ENCODE measurements around the gene ADAMTS9.

Gene ADAMTS9

DNA sequence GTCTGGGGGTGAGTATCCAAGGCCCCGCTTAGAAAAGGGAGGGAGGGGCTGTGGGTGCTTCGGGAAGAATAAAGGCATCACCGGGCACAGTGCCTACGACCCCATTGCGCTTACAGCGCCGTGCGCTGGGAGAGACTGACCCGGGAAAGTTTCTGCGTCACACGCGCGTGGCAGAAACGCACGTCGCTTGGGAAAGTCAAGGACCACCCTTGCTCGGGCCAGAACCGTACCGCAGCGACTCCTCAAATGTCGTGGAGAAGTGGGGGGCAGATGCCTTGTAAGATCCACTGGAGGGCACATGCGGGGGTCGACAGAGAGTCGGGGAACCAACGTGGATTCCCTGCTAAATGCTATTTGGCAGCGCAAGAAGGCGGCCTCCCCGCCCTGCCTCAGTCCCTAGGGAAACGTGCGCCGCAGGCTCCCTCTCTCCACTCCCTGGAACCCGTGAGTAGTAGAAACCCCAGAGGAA, 2.4 kb downstream of the ADAMTS9 start:
- DNase-seq (ENCODE audit: low read depth) = no peak

DNA sequence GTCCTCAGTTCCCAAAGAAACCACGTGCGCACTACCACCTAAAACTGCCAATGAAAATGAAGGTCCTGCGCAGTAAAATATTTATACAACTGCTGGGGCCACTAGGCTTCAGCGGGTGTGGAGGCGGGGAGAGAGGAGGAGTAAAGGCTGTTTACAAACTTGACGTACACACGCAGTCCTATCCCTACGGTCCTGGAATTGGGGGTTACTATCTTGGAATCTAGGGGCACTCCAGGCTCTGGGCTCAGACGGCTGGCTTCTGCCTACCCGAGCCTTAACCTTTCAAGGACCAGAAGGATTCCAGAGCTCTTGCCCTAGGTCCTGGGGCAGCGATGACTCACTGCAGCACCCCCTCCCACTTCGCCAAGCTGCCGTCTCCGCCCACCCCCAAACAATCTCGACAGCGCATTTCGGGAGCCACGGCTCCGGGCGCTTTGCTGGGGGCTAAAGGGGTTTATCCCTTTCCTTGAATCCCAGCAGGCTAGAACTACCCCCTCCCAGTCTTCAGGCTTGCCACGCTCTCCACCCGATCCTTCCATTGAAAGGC, 3.0 kb downstream of the ADAMTS9 start:
- DNase-seq (ENCODE audit: low read depth) = no peak

DNA sequence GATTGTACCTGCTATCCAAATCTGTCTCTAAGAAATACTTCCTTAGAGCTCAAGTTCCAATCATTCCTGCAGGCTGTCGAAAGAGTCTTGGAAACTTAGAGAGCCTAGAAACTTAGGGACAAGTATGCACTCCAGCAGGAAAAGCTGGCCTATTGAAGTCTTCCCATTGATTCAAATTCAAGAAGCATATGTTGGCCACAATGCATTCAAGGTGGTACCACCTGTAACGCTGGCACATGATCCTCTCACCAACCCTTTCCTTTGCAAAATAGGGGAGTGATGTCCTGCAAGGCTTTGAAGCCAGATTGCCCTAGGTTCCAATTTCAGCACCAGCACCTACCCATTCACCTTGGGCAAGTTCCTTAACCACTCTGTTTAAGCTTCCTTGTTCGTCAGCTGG, 6.0 kb downstream of the ADAMTS9 start:
- DNase-seq (ENCODE audit: low read depth) = no peak

DNA sequence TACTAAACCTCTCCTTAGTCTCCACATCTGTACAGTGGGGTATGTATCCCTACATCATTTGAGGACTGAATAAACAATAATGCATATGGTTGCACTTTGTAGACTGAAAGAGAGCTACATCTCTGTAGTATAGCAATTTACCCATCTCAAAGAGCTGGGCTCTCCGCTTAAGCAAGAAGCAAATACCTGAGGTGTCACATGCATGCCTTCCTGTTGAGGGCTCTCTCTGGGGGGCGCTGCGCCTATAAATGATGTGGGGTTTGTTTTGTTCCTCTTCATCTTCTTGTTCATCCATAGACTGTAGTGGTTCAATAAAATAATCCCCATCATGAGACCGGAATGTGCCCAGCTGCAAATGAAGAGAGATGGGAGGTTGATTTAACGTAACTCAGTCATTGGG, 6.8 kb downstream of the ADAMTS9 start:
- DNase-seq (ENCODE audit: low read depth) = no peak

DNA sequence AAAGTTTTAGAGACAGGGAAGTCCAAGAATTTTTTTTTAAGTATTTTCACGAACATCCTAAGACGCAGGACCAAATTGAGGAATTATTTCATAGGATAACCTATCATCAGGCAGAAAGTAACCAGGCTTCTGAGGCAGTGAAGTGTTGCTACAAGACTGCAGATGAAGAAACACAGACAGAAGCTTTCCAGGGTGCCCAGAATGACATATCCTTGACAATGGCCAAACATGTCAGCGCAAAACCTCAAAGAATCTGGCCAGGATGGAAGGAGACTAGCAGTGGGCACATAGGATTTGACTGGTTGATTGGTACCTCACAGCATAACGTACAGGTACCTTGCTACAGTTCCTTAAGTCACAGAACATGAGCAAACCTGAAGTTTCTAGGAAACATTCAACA, 7.5 kb downstream of the ADAMTS9 start:
- DNase-seq (ENCODE audit: low read depth) = no peak

DNA sequence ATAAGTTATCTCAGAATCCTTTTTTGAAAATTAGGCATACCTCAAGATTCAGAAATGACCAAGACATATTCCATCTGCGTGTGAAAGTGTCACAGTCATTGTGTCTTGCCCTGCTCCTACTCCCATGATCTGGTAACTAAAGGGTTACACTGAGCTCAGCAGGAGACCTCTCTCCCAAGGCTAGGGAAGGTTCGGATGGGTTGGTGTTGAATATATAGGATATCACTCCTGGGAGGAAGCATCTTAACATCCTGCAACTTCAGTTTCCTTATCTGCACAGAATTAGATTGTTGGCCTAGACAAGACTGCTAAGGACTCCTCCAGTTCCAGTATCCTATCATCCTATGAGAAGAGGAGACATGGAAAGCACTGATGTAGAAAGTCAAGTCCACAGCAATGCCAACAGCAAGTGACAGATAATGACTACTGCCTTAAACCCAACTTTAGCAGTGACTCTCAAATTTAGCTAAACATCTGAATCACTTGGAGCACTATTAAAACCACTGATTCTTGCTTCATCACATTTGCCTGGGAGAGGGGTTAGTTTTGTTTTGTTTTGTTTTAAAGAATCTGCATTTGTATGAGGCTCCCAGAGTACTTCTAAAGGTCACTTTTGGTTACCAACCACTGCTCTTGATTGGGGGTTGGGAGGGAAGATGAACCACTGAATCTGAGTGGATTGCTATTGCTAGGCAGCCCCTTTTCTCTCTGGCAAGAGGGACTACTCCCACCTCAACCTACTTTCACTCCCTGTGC, 9.7 kb downstream of the ADAMTS9 start:
- no peak for DNase-seq (ENCODE audit: low read depth)

DNA sequence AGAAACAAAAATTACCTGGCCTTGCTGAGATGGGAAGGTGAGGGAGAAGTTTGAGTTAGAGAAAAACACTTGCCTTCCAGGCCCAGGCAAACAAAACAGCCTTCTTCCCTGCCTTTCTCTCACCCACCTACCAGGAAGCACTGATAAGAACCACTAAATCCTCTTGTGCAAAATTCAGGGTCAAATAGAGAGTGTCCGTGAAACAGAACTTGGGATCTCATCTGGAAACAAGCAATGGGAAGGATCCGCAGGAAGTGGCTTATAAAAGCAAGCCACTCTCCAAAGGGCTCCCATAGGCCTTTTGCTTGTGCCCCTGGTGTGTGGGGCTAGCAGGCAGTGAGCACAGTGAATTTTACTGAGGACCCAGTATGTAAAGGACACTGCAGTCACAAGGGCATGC, 11.0 kb downstream of the ADAMTS9 start:
- no peak for DNase-seq (ENCODE audit: low read depth)

DNA sequence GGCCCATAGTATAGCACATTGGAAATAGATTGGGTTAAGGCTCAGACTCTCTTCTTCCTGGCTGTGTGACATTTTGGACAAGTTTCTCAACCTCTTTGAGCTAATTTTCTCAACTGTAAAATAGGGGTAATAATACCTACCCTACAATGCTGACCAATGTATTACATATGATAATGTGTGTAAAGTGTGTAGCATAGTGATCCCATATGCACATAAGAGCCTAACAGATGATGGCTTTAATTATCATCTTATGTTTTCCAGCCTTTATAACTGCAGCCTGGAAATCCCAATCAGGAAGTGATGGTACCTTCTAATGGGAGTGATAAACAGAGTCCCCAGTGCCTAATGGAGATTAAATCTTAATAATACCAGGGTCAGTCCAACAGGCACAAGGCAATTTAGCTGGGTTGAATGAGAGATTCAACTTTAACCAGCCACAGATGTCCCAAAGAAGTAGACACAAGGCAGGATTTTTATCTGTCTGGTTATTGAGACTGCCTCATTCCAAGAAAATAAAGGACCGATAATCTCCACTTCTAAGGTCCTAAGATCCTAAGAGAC, 12.0 kb downstream of the ADAMTS9 start:
- DNase-seq (ENCODE audit: low read depth) = no peak

DNA sequence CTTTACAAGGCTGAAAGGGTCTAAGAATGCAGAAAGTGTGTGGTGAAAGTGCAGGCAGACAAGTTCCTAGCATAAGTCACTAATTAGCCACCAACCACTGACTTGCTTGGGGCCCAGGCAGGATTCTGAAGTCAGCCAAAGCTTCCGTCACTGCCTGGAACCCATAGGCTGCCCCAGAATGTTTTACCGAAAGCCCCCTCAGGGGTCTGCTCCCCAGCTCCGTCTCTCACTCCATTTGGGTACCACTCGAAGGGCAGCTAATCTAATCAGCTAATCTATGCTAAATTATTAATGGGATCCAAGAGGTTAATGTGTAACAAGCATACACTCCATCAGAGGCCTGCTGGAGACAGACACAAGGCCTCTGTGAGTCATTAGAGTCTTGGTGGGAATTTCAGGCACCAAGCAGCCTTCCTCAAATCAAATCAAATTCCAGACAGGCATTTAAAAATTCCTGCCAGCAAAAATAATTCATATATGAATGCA, 13.2 kb downstream of the ADAMTS9 start:
- no peak for DNase-seq (ENCODE audit: low read depth)

DNA sequence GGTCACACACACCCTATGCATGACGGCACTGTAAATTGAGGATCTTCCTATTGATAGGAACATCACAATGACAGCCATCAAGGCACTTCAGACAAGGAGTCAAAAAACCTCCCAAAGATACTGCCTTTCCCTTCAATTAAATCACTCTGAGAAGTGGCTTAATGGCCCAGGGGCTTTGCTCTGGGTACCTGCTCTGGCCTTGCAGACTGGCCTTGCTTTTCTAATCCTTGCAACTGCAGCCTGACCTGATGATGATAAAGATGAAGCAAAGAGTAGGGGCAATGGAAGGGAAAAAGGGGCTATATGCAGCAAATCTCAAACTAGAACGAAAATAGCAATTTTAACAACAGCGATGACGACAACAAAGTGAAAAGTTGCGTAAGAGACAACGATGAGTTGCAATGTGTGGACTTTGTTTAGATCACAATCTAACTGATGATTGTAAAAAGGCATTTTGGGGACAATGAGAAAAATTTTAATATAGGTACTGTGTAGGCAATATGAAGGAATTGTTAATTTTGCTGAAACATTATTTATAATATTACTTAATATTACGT, 14.6 kb downstream of the ADAMTS9 start:
- no peak for DNase-seq (ENCODE audit: low read depth)

DNA sequence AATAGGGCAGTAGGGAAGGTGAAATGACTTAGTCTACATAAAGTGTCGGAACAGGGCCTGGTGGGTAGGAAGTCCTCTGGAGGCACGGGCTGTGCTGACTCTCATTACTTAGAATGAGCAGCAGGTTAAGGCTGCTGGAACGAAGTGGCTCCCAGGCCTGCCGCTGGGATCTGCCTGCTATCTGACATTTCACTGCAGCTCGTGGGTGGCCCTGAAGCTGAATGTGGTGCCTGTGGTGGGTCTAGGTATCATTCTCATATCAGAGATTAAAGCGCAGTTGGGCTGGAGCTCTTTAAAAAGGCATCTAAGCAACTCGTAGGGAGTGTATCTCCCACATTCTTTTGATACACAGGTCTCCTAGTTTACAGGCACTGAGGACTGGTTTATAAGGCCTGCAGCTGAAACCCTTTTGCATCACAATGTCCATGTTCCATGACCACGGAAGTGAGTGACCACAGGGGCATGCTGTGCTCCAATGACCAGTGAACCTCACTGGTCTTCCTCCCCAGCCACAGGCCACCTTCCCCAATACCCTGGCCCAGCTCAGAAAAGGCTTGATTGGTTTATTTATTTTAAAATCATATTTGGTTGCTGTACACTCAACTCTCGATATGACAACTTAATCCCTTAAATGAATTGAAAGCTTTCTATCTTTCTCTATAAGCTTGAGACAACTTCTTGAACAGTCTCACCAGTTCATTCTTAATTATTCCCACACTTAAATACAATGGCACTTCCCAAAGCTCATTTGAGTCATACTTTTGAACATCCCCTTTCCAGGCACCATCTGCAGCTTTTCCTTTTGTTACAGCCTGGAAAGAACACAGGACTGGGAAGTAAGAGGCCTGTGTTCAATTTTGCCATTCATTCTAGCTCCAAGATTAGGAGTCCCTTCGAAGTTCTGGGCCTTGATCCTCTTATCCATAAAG, 19.0 kb downstream of the ADAMTS9 start:
- DNase-seq (ENCODE audit: low read depth) = no peak

DNA sequence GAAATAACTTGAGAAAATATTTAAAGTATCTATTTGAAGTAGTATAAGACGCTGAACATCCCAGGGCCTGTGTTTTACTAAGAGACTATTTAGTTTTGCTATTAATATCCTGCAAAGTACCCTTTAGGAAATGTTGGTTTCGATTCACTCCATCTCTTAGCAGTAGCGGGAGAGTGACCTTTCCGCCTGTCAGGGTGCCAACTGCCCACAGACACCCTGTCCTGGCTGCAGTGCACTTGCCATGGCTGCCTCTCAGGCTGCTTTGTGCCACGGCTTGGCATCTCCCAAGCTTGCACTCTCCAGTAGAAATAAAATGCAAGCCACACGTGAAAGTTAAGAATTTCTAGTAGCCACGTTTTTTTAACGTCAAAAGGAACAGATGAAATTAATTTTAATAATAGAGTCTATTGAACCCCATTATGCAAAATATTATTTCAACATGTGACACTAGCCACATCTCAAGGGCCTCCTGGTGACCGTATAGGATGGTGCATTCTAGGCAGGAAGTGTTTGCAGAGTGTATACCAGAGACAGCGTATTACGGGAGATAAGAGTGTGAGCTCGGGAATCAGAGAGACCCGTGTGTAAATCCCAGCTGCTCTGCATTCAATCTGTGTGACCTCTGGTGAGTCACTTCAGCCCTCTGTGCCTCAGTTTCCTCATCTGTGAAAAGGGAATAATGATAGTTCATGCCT, 19.8 kb downstream of the ADAMTS9 start:
- DNase-seq (ENCODE audit: low read depth) = no peak

DNA sequence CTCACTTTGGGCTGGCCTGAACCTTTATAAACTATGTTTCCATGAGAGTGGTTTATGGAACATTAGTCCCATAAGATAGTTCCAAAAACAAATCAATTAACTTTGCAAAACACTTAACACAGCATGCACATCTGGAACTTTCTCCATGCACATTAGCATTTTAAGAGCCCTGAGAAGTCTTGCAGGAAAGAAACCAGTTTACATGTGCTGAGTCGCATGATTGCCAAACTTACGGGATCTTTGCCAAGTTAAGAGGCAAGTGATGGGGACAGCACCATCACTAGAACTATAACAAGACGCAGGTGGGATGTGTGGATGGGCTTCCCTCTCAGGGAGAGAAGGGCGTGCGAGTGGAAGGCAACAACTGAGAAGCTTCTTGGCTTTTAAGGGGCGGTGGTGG, 20.7 kb downstream of the ADAMTS9 start:
- DNase-seq (ENCODE audit: low read depth) = no peak

DNA sequence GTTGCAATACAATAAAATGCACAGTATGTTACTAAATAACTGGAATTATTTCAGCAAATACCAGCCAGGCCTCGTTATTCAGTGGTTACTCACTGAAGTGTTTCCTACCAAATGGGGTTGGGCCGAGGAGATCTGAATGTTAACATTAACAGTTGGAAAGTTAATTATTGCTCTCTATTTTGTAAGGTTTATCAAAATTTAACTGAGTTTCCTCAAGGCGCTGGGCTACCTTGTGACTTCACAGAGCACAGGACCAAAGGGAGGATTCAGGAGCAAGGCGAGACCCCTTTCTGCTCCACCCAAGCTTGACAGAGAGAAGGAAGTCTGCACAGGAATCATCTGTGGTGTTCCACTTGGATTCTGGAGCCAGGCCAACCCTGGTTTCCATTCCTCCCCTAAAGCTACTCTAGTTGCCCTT, 21.6 kb downstream of the ADAMTS9 start:
- no peak for DNase-seq (ENCODE audit: low read depth)

DNA sequence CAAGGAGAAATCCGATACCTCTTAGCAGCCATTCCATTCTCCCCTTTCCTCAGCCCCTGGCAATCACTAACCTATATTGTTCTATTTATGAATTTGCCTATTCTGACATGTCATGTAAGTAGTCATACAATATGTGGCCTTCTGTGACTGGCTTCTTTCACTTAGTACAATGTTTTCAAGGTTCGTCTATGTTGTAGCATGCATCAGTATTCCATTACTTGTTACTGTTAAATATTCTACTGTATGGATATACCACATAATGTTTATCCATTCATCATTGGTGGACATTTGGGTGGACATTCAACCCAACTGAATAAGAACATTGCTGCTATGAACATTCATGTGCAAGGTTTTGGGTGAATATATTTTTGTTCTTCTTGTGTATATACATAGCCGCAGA, 23.4 kb downstream of the ADAMTS9 start:
- DNase-seq (ENCODE audit: low read depth) = no peak

DNA sequence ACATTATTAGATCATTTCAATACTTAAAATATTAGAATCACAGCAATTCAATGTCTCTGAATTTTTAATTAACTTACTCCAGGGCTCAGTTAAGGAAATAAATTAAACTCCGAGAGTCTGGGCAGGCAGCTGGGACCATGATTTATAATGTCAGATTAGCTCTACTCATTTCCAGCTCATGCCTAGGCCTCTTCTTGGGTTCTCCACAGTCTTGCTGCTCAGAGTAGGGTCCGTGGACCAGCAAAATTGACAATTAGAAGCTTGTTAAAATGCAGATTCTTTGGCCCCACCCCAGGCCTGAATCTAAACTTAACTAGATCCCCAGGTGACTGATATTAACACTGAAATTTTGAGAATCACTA, 28.2 kb downstream of the ADAMTS9 start:
- DNase-seq (ENCODE audit: low read depth) = no peak

DNA sequence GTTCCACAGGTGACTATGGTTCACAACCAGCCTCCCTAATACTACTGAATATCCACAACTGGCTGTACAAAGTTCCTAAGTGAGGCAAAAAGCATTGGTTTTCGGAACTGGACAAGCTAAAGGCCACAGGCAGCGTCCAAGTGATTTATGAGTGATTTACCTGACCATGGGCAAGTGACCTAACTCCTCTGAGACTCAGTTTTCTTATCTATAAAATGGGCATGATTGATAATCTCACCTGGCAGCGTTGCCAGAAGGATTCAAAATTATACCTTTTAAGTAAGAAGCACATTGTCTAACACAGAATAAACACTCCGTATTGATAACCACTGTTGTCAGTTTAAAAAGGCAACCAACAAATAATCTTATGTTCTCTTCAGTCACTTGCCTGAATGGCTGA, 29.8 kb downstream of the ADAMTS9 start:
- no peak for DNase-seq (ENCODE audit: low read depth)

DNA sequence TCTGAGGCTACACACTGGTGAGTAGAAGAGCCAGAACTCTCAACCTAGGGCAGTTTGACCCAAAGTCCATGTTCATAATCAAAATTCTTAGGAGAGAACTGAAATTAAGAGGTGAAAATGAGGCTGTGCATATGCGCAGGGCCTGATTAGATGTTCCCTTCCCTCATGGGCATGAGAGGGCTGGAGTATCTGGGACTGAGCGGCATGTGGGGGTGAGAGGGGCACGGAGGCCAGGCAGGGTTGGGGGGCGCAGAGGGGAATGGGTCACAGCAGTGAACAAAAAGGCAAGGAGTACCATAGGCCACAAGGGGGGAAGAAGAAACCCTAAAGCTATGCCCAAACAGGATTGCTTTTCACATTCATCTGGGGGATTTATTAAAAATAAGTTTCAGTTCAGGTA, 31.3 kb downstream of the ADAMTS9 start:
- no peak for DNase-seq (ENCODE audit: low read depth)

DNA sequence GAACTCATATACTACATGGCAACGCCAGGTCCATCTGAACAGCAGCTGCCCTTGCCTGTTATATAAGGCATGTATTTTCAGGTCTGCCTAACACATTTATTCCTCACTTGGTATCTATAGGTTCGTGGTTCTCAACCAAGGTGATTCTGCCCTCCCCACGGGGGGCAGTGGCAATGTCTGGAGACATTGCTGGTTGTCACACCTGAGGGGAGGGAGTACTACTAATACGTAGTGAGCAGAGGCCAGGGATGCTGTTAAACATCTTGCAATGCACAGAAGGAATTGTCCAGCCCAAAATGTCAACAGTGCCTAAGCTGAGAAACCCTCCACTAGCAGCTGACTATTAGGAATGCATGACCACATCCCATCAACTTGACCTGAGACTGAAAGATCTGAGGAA, 32.6 kb downstream of the ADAMTS9 start:
- no peak for DNase-seq (ENCODE audit: low read depth)

DNA sequence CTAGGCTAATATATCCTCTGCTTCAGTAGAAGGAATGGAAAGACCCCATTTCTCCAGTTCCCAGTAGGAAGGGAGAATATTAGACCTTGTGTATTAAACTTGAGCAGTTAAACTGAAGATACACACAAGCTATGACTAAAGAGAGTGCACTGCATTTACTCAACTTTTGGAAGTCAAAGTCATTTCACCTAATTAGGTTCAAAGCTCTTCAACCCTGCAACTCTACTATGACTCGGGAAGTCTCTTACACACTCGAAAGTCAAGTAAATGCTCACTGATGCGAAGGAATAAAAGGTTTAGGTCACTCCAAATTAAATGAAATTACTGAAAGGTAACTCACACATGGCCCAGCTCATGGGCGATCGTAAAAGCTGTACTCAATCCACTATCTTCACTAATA, 33.8 kb downstream of the ADAMTS9 start:
- DNase-seq (ENCODE audit: low read depth) = no peak

DNA sequence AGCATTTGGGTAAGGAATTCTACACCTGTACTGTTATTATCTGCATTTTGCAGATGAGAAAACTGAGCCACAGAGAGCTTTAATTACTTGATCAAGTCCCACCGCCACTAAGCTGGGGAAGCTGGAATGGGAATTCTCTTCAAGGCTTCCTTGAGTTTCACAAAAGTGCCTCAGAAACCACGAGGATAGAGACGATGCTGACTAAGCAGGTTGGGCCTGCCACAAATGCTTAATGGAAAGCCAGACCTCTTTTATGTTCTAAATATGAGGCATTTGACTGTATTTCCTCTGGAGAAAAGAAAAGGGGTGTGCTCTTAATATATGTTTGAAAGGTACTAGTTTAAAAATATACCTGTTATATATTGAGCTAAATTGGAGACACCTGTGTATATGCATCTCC, 34.7 kb downstream of the ADAMTS9 start:
- DNase-seq (ENCODE audit: low read depth) = no peak

All from stimulated activated CD8-positive, alpha-beta memory T cell treated with anti-CD3 and anti-CD28 coated beads, Interleukin-4, amount 100 ng/mL, for 24 hours (primary cell).